Right atrium auricular region (tissue), 2 donors: ENCODE measurements around the gene STK26. TPM values are rescaled to one million over a fixed set of nuclear protein-coding genes. Genes with fewer than 3 reads are reported as not detected.
A peak's percentile ranks its signal among the peaks of the same experiment; 100 is the strongest.

Source experiments
- DNase-seq: peaks from one replicate; pipeline ENCODE4 v3.0.0-alpha.2; 2019; ENCODE audit warnings: low spot score
- H3K27ac ChIP-seq, 2 donors: fragments of 200-600 bp; sonication (generic); 1 replicate in 1 of 2; 2 replicates in 1 of 2; pipeline ENCODE4 v1.5.1; 2016 to 2019
- H3K27me3 ChIP-seq, 2 donors: fragments of 200-600 bp; sonication (generic); one replicate each; pipeline versions ENCODE4 v1.5.1 to v1.6.0; 2017 to 2019
- H3K36me3 ChIP-seq: fragments of 200-600 bp; sonication (generic); one replicate; pipeline ENCODE4 v1.5.1; 2016
- H3K4me1 ChIP-seq, 2 donors: fragments of 200-600 bp; sonication (generic); one replicate each; pipeline versions ENCODE4 v1.5.1 to v1.6.0; 2017 to 2019
- H3K4me3 ChIP-seq, 2 donors: fragments of 200-600 bp; sonication (generic); 1 replicate in 1 of 2; 2 replicates in 1 of 2; pipeline ENCODE4 v1.5.1; 2017 to 2019; ENCODE audit warnings: mild to moderate bottlenecking in 1 of 2, moderate library complexity in 1 of 2
- H3K9me3 ChIP-seq, 2 donors: fragments of 200-600 bp; sonication (generic); one replicate each; pipeline ENCODE4 v1.5.1; 2019
- total RNA-seq, 2 donors: library from RNA; depleted of rRNA; stranded (reverse); fragments of >200 nt; gene quantifications; one replicate each; pipeline ENCODE4 v1.1.0, GENCODE V29; 2016
- TF ChIP-seq, protein P1 (sequence below), 2 donors: fragments of 200-600 bp; sonication (generic); IDR thresholded peaks; one replicate each; pipeline ENCODE4 v1.5.1; 2019; ENCODE audit warnings: antibody characterized with exemption in 2 of 2

The STK26 gene
- 1 to 10 TPM; 2.7 to 4.7 TPM for total RNA-seq

DNA sequence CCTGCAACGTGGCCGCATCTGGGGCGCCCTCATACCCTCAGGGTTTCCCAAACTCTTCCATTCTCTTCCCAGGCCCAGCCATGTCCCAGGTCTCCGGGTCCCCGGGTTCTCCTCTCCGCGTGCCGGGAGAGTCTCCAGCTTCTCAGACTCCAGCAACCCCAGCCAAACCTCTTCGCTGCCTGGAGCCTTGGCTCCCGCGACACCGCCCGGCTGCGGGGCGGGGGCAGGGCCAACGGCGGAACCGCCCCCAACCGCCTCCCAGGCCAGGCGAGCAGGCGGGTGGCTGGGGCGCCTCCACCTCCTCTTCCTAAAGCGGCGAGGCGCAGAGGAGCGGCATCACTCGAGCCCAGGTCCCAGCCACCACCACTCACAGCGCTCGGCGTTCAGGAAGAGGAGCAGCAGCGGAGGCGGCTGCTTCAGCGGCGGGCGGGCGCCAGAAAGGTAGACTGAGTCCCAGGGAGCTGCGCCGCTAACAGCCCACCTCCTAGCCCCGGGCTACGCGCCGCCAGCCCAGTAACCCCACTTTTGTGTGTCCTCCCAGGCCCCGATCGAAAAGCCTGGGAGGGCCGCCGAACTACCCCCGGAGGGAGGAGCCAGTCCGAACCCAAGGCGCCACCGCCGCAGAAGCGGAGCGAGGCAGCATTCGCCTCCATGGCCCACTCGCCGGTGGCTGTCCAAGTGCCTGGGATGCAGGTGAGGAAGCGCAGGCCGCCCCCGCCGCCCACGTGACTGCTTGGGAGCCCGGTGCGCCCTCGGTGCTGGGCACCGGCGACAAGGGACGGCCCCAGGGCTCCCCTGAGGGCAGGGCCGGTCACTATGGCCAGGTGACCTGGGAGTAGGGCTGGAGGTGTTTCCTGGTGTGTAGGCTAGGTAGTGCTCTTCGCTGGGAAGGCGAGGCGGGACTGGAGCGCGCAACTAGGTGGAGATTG lies at the start of gene STK26:
TSS of gene STK26 (plus strand) at position 336 of the 929 bp plus-strand sequence. CDS start at position 652, 316 bp downstream.
- TF ChIP-seq, protein P1, sequence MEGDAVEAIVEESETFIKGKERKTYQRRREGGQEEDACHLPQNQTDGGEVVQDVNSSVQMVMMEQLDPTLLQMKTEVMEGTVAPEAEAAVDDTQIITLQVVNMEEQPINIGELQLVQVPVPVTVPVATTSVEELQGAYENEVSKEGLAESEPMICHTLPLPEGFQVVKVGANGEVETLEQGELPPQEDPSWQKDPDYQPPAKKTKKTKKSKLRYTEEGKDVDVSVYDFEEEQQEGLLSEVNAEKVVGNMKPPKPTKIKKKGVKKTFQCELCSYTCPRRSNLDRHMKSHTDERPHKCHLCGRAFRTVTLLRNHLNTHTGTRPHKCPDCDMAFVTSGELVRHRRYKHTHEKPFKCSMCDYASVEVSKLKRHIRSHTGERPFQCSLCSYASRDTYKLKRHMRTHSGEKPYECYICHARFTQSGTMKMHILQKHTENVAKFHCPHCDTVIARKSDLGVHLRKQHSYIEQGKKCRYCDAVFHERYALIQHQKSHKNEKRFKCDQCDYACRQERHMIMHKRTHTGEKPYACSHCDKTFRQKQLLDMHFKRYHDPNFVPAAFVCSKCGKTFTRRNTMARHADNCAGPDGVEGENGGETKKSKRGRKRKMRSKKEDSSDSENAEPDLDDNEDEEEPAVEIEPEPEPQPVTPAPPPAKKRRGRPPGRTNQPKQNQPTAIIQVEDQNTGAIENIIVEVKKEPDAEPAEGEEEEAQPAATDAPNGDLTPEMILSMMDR (IDR thresholded peaks at IDR 0.05) = no peak
- Histone ChIP-seq H3K27ac (peak within 1 kb of the TSS in 1 of 2 donors; percentile 4), H3K36me3 (no peaks in the 10 kb centered on the region), H3K4me3 (peak within 1 kb of the TSS; percentile 46 to 54), H3K9me3 (no peaks in the 10 kb centered on the region), H3K4me1 (no peaks in the 10 kb centered on the region), H3K27me3 (no peaks in the 10 kb centered on the region)
- DNase-seq = peak; percentile 61

DNA sequence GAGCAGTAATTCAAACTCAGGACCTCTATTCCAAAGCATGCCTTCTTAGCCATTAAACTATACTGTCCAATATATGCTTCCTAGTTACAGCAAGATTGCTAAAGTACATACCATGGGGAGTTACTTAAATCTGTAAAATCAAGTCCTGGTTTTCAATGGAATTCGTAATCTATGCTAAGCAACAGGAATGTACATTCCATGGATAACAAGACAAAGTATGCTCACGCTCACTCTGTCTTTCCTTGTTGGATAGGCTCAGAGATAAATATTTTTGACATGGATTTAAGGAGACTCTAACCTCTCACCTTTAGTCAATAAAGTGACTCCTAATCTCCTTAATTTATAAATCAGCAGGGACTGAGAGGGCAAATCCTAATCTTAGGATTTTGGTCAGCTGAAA lies 47.3 kb upstream of the STK26 start:
- Histone ChIP-seq H3K27me3 (no peaks in the 10 kb centered on the region), H3K4me3 (no peak overlapping the region), H3K27ac (no peak overlapping the region), H3K9me3 (no peaks in the 10 kb centered on the region), H3K4me1 (no peaks in the 10 kb centered on the region), H3K36me3 (no peaks in the 10 kb centered on the region)
- TF ChIP-seq, protein P1 (IDR thresholded peaks at IDR 0.05) = no peak
- no peak for DNase-seq

DNA sequence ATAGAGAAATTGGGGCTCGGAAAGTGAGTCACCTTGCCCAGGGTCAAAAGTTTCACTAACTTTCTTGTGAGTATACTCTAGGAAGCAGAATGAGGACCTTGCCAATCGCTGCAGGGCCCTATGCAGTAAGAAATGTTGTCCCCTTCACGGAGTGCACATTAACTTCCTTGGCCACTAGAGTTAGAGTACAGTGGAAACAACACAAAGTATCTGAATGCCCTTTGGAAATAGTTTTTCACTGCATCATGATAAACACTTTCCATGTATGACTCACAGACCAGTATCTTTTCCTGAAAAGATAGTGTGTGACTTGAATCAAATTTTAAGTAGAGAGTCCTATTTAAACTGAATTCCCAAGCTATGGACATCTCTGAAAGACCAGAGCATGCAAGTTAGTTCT lies 45.5 kb upstream of the STK26 start:
- Histone ChIP-seq H3K4me1 (no peaks in the 10 kb centered on the region), H3K9me3 (no peaks in the 10 kb centered on the region), H3K27me3 (peaks cover 0 to 3% of the 10 kb centered on the region in 2 donors), H3K27ac (no peak overlapping the region), H3K4me3 (no peak overlapping the region), H3K36me3 (no peaks in the 10 kb centered on the region)
- DNase-seq = no peak
- TF ChIP-seq, protein P1 (IDR thresholded peaks at IDR 0.05) = no peak

DNA sequence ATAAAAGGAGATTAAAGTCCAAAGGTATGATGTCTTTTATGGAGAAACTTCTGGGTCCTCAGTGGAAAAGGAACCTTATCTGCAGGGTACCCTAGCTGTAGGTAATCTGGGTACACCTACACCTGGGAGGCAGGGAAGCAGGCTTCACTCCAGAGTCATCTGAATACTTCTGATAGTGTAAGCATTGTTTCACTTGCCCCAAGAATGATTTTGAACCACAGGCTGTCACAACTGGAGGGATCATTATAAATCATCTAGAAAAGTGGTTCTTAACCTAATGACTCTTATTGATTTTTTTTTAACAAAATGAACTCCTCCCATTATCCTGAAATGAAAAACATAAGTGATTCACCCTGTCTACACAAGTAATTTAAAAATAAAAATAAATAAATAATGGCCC lies 44.0 kb upstream of the STK26 start:
- H3K27me3 ChIP-seq = peaks cover 0 to 3% of the 10 kb centered on the region in 2 donors
- H3K36me3 ChIP-seq = no peaks in the 10 kb centered on the region
- TF ChIP-seq, protein P1 (IDR thresholded peaks at IDR 0.05) = no peak
- no peak overlapping the region for H3K27ac ChIP-seq
- H3K4me1 ChIP-seq = no peaks in the 10 kb centered on the region
- DNase-seq = no peak
- H3K9me3 ChIP-seq = no peaks in the 10 kb centered on the region
- no peak overlapping the region for H3K4me3 ChIP-seq

DNA sequence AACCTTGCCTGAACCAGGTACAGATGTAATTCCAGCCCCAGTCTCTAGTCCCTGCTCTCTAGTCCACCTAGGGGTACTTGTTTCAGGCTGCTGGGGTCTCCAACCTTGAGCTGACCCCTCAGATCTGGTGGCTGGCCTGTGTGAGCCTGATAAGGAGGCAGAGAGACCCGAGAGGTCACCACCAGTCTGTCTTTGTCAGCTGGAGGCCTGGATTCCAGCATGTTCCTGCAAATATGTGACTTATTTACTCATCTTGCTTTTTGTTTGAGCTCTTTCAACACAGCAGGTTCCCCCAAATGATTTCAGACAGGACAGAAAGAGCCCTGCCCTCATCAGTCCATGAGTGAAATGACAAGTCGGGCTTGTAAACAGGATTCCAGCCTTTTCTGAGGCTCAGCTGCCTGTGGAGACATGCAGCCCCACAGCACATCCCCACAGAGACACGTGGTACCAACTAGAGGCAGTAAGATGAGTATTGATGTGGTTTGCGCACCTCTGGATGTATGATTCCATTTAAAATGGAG lies 37.5 kb upstream of the STK26 start:
- Histone ChIP-seq H3K27me3 (peaks cover 0 to 3% of the 10 kb centered on the region in 2 donors), H3K4me1 (no peaks in the 10 kb centered on the region), H3K9me3 (no peaks in the 10 kb centered on the region), H3K4me3 (no peak overlapping the region), H3K36me3 (no peaks in the 10 kb centered on the region), H3K27ac (no peak overlapping the region)
- TF ChIP-seq, protein P1 (IDR thresholded peaks at IDR 0.05) = no peak
- DNase-seq = no peak
